GM18508 (cell line): ENCODE results near the gene SCYL3.
A peak's percentile ranks its signal among the peaks of the same experiment; 100 is the strongest.
"Not testable (repeated sequence)": the region's sequence is repeated elsewhere in the genome, so short reads cannot be mapped to it uniquely, and the experiment has no call there.

ENCODE experiments used
- ATAC-seq: cut with Tn5 transposase; IDR thresholded peaks from one replicate; pipeline ENCODE4 v1.9.1; 2021; ENCODE audit warnings: moderate number of reproducible peaks; ENCODE audit not compliant: insufficient read depth, unreplicated experiment

SCYL3 gene, protein sequence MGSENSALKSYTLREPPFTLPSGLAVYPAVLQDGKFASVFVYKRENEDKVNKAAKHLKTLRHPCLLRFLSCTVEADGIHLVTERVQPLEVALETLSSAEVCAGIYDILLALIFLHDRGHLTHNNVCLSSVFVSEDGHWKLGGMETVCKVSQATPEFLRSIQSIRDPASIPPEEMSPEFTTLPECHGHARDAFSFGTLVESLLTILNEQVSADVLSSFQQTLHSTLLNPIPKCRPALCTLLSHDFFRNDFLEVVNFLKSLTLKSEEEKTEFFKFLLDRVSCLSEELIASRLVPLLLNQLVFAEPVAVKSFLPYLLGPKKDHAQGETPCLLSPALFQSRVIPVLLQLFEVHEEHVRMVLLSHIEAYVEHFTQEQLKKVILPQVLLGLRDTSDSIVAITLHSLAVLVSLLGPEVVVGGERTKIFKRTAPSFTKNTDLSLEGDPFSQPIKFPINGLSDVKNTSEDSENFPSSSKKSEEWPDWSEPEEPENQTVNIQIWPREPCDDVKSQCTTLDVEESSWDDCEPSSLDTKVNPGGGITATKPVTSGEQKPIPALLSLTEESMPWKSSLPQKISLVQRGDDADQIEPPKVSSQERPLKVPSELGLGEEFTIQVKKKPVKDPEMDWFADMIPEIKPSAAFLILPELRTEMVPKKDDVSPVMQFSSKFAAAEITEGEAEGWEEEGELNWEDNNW

DNA sequence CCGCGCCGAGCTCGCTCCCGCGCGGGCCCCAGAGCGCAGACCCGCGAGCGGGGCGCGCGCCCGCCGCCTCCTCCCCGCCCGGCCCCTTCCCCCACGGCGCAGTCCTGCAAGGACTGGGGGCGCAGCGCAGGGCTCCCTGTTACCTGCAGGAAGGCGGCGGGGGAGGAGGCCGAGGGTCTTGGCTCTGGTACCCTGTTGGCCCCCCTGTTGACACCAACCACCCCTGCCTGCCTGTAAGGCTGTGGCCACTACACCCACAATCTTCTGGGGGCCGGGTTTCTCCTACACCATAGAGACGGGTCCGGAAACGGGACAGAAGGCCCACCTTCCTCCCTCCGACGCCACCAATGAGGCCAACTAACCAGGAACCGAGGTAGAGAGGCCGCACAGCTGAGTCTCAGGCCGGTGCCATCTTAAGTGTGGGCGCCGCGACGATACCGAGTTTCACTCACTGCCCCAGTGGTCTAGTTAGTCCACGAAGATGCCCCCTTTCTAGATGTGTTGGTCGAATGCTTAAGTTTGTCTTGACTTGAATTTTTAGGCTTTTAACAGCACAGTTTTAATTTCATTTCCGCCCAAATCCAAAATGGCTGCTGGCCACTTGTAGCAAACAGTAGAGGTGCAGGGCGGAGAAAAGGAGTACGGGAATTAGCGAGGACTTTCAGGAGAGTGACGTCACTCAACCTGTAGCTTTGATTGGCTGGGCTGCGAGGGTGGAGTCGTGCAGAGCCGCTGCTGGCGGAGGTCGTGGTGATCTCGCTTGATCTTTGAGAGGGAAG, at the start of gene SCYL3:
TSS of gene SCYL3 (minus strand) at position 252 of the 779 bp plus-strand sequence. CDS start 5,056 bp downstream, outside the sequence.
- ATAC-seq: peak; percentile 69

DNA sequence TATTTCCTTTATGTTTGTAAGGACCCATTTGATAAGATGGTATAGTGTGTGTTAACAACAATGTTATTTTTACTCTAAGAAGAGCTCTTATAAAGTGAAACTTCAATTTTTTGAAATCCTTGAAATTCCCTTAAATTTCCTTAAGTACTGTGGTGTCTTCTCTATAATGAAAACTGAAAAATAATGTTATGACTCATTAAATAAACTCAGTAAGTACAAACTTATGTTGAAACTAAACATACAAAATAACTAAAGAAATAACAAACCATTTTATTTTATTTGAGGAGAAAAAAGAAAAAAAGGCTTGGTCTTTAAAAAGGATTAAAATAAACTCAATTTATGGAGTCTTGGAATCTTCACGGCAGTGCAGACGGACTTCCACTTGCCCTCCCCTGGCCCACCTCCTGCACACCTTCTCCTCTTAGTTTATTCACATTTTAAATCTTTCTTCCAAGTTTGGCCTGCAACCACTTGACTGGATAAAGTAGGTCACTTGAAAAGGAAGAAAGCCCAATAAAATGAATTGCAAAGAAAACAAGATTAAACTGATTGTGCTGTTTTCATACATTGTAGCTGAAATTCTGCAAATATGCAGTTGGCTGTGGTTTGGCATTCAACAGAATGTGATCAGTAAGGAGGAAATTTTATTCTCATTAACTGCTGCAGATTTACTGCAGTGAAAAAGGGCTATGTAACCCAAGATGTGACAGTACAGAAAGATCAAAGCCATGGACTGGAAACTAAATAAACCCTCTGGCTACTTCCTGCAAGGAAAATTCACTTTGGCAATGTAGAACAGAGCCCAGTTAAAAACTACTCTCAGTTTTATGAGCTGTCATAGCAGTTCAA, 48.5 kb upstream of the SCYL3 start:
- ATAC-seq: no peak

DNA sequence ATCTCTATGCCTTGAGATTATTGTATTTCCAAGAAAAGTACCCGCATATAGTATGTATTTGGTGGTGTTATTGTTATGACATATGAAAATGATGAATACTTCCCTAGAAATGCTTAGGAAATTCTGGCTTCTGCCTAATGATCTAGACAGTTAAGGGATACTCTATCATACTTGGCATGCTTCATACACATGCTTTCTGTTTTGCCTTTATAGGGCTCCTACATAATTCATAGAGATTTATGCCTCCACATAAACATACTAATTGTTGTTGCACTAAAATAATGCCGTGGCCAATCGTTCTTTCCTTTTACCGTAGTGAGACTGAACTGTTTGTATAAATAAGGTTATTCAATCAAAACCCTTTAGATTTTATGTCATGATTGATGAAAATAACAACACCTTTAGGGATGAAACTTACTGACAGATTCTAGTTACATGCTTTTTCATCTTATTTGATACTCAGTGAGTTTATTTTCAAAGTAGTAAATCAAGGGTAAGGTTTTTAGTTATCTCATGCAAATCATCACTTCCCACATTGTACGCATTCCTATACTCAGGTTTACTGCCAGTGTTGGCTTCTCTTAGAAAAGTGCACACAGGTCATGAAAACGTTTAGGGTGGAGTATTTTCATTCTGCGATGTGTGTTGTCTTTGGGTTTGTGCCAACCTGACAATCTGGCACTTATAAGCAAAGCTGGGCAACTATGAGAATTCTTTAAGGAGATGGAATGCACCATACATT, 40.5 kb upstream of the SCYL3 start:
- ATAC-seq: no peak

DNA sequence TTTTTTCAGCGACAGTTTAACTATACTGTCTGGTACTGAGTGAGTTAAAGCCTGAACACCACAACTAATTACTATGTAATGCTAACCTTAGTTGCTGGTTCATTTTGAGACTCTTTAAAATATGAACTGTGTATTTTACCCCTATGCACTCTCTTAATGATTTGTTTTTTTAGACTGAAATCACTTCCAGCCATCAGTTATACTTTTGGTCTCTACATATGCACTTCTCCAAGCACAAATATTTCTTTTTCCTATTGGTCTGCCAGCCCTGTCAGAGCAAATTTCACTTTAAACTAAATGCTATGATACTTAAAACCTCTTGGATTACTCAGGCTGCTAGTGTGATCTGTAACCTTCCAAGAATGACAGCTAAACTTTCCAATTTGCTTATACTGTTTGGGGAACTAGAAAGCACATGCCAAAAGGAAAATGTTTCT, 38.1 kb upstream of the SCYL3 start:
- no peak for ATAC-seq

DNA sequence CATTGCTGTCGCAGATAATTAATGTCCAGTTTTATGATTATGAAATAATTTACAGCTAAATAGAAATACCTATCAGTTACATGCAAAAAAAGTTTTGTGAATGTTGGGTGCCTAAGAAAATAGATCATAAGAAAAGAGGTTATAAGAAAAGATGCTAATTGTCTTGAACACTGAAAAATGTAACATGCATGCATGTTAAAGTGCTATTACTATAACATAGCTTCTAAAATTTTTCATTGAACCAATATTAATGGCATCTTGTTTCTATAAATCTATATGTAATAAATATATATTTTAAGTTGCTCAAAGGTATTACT, 35.5 kb upstream of the SCYL3 start:
- no peak for ATAC-seq

DNA sequence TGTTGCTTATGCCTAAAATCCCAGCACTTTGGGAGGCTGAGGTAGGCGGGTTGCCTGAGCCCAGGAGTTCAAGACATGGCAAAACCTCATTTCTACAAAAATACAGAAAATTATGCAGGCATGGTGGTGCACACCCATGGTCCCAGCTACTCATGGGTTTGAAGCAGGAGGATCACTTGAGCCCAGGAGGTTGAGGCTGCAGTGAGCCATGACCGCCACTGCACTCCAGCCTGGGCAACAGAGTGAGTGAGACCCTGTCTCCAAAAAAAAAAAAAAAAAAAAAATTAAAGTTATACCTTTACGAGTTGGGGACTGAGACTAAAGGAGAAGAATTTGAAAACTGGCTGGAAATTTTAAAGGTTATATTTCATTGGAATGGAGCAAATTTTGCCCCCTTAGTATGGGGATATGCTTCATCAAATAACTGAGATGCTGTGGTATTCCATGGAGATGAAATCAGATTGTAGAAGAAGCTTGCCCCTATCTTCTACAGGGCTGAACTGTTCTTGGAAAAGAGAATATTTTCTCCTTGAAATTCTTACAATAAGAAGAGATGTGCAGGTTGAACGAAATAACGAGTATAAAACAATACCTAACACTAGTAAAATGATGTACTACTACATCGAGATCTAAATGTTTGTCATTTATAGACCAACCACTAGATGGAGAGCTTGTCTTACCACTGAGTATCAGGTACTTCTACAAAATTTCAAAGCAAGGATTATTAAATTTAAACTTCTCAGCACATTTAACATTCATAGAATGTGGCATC, 34.9 kb upstream of the SCYL3 start:
- ATAC-seq: no peak

DNA sequence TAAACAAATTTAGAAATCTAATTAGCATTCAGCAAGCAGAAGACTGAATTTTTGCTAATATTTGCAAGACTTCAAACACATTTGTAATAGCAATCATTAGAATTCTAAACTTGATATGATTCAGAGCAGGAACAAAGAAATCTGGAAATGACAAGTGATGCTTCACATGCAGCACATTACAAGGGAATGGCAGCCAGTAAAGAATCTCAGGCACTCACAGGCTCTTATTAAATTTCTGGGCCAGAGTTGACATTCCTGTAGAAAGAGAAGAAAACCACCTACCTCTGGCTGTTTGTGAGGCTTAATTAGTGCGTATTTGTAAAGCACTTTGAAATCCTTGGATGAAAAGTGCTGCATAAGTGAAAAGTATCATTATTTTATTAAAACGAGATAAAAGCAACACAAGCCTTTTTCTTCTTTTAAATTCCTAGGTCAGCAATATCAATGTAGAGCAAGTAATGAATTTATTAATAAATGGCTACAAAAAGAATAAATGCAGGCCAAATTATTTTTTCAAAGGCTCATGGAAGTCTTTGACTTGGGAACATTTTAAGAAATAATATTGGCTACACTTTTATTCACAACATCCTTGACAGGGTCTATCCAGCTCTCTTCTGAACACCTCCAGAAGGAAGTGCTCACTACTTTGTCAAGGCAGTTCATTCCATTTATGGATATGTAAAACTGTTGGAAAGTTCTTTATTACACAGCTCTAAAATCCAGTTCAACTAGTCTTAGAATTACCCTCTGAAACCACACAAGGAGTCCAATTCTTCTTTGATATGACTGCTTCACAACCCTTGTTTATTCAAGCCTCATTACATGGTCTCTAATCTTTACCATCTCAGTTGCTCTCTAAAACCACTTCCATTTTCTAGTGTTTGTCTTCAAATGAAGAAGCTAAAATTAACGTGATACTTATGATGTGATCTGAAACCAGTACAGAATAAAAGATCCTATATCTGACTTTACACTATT, 32.1 kb upstream of the SCYL3 start:
- no peak for ATAC-seq

DNA sequence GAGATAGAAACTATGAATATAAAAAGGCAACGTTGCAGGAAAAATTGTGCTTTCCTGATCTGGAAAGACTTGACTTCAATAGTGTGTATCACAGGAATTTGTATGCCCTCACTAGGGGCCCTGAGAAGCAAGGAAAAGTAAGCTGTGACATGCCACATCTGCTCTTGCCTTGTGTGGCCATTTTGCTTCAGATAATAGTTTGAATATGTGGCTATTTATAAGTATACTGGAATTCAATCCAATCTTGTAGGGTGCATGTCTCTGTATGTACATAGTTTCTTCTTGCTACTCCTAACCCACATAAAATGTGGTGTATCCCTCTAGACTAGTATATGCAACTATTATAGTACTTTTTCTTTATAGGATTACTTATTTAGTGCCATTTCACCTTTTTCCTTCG, 31.1 kb upstream of the SCYL3 start:
- ATAC-seq: no peak

DNA sequence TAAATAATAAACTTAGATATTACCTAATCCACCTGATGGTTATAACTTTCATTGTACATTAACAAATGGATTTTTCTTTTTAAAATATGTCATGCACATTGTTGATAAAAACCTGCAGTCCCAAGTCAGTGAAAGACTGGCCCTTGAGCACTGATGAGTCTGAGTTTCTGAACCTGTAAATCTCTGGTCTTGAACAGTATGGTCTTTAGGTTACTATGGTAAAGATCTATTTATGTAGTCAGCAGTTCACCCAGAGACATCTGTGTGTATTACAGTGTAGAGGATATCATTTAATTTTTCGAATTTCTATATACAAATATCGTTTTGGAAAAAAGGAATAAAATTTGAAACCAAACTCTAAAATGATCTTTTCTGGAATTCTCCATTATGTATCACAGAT, 30.4 kb upstream of the SCYL3 start:
- ATAC-seq: no peak

DNA sequence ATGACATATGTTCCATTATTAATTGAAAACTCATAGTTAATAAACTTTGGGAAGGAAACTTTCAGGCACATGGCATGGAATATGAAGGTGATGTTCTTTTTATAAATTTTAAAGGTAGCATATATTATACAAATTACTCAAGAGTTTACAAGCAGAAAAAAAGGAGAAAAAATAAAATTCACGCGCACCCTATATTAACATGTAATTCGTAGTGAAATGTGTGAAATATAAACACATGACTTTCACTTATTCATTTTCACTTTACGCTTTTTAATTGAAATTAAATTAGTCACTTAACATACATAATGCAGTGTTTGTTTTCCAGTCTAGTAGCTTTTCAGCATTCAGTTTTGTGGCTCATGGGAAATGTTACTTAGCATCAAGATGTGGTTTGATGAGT, 27.4 kb upstream of the SCYL3 start:
- ATAC-seq: no peak

DNA sequence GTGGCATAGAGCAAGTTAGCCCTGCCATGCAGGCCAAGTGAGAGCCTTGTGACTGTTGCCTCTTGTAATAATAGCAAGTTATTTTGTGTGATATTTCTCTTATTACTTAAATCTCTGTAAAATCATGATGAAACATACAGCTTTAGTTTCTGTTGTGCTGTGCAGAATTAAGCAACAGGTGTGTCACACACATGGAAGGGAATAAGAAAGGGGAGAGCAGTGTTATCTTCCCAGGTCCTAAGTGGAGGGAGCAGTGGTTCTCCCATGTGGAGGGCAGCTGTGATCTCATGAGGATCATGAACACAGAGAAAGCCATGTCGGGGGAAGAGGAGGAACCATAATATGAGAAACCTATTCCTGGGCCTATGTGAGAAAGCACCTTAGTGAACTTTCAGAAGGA, 25.2 kb upstream of the SCYL3 start:
- no peak for ATAC-seq

DNA sequence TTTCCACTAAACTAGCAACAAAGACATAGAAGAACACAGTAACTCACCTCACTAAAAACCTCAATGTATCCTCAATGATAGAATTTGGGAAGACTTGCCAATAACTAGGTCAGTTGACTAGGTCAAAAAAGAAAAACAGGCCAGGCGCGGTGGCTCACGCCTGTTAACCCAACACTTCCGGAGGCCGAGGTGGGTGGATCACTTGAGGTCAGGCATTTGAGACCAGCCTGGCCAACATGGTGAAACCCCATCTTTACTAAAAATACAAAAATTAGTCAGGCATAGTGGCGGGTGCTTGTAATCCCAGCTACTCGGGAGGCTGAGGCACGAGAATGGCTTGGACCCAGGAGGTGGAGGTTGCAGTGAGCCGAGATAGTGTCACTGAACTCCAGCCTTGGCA, 24.5 kb upstream of the SCYL3 start:
- ATAC-seq: not testable (repeated sequence)

DNA sequence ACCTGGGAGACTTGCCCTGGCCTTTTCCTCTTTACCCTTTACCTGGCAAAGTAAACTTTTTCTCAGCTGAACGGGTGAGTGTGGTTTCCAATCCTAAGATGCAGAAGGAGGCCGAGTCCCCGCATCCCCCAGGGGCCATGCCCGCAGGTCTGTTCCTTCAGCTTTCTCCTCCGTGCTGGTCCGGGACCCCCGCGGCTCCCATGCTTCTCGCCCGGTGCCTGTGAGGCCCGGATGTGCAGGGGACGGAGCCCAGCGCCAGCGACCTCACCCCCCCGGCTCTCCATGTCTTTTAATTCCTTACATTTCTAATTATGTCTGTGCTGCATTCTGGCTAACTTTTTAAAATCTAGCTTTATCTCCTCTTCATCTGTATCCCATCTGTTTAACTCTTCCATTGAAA, 21.5 kb upstream of the SCYL3 start:
- no peak for ATAC-seq

DNA sequence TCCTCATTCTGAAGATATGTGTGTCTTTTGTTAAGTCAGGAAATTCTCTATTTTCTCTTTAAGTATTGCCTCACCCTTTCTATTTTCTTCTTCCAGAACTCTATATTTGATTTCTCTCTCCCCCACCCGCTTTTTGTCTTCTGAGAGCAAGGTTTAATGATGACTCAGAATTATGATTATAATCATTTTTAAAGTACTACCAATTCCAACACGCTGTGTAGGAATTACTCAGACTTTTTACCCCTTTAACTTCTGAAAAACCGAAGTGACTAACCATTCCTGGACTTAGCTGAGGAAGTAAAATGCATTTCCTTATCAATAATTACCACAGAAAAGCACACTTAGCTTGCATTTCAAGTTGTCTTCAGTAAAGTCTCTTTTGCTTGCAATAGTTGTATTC, 20.8 kb upstream of the SCYL3 start:
- no peak for ATAC-seq

DNA sequence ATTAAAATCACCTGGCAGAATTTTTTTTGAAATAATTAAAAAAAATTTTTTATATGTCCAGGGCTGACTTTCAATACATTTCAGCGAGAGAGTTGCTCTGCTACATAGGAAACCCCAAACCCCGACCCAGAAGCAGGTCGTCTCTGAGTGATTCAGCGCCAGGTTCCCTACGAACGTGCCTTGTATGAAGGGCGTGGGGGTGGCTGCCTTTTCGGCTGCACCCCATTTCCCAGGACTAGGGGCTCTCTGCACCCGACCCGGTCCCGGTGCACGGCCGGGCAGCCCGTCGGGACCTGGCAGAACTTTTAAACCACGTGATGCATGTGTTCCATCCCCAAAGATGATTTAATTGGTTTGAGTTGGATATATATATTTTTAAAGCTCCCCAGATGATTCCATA, 15.8 kb upstream of the SCYL3 start:
- ATAC-seq: no peak

DNA sequence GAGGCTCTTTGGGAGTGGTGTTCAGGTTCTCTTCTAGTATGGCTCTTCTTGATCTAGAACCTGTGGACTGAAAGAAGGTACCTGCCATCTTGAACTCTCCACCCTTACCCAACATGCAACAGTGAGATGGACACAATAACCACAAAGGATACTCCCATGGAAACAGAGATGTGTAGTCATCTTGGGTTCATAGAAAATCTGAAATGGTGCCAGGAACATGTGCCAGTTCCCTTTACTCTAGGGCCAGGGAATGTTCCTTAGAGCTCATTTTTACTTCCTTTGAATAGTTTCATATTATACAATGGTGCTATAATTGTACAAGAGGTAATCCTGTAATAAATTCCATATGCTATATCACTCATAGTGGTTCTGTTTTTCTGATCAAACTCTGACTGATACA, 13.2 kb upstream of the SCYL3 start:
- no peak for ATAC-seq

DNA sequence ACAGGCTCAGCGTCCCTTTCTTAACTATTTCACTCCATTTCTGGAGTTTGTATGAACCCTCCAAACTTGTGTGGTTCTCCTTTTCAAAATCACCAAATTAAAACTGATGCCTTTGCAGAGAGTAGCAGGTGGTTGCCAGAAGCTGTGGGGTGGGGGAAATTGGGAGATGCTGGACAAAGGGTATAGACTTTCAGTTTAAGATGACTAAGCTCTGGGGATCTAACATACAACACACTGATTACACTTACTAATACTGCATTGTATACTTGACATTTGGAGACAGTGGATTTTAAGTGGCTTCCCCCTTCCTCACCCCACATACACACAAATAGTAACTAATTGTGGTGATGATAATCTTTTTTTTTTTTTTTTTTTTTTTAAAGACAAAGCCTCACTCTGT, 11.1 kb upstream of the SCYL3 start:
- no peak for ATAC-seq

DNA sequence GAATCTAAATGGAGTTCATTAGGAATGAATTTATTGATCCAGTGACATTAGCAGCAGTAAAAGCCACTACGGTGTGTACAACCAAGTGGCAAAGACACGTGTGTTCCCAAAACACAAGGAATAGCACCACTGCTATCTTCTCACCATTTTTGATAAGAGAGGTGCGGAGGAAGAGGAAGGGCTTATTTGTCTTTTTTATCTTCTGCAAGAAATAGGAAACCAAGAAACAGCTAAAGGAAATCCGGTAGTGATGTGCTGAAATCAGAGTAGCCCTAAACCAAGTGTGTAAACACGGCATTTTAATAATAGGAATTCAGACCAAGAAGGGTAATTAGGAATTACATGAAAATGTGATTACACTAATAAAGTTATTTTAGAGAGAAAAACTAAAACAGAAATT, 9.1 kb upstream of the SCYL3 start:
- no peak for ATAC-seq
